ENCODE data around the gene ALDH5A1. TPM values are rescaled to one million over a fixed set of nuclear protein-coding genes. Genes with fewer than 3 reads are reported as not detected.

The ALDH5A1 gene
- total RNA-seq, 1 donor from 2014 or later: 0.53 TPM

DNA sequence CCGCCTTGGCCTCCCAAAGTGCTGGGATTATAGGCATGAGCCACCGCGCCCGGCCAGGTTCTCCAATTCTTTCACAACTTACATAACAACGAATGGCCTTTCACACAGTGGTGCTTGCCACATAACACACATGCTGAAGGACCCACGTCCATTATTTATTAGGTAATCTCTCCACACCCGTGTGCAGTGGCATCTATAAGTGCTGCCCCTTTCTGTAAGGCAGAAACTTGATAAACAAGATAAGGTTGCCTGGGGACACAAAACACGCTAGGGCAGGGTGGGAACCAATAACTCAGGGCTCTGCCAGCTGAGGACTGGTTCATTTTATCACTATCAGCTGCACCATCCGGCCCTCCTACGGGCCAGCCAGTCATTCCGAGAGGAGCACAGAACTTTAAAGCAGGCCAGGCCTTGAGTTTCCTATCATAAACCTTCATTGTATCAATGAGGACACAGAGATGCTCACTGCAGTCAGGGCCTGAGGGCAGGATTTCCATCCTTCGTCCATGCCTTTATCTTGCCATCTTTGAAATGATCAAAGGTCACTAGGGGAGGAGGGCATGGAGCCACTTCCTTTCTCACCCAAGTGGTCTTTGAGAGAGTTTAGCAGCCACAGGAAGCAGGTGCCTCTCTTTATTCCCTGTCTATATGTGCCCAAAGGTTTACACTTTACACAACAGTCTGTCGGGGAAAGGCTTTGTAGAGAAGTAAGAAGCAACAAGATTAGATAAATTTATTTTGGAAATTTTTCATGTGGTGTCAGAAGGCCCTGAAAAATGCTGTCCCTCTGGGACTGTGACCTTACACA lies 43.0 kb upstream of the ALDH5A1 start:
- peak; percentile 12 for DNase-seq (ENCODE audit: low read depth)
- no peak overlapping the region for H3K4me3 ChIP-seq (ENCODE audit: low read depth, low read length)
- TF ChIP-seq, protein P1, sequence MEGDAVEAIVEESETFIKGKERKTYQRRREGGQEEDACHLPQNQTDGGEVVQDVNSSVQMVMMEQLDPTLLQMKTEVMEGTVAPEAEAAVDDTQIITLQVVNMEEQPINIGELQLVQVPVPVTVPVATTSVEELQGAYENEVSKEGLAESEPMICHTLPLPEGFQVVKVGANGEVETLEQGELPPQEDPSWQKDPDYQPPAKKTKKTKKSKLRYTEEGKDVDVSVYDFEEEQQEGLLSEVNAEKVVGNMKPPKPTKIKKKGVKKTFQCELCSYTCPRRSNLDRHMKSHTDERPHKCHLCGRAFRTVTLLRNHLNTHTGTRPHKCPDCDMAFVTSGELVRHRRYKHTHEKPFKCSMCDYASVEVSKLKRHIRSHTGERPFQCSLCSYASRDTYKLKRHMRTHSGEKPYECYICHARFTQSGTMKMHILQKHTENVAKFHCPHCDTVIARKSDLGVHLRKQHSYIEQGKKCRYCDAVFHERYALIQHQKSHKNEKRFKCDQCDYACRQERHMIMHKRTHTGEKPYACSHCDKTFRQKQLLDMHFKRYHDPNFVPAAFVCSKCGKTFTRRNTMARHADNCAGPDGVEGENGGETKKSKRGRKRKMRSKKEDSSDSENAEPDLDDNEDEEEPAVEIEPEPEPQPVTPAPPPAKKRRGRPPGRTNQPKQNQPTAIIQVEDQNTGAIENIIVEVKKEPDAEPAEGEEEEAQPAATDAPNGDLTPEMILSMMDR (IDR thresholded peaks at IDR 0.05; ENCODE audit: insufficient read depth, low read length, severe bottlenecking): no peak
- no peaks in the 10 kb centered on the region for H3K36me3 ChIP-seq (ENCODE audit: control insufficient read depth, insufficient read depth, low read length)
- FAIRE-seq: no peak
- H3K27me3 ChIP-seq (ENCODE audit: control insufficient read depth, insufficient read depth, low read length): no peaks in the 10 kb centered on the region

DNA sequence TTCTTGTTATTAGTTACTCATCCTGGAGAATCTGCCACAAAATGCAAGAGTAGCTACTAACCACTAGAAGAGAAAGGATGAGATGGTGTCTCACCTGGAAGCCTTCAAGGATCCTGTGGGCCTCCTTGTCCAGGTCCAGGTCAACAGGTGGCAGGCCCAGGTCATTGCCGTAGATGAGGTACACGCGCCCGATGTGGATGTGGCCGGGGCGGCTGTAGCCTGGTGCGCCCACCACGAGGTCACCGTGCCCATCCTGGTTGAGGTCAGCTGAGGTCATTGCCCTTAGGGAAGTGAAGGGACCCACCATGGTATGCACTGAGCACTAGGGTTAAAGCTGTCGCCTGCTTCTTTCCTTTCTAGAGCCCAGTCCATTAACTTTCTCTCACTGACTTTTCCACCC lies 40.8 kb upstream of the ALDH5A1 start:
- TF ChIP-seq, protein P1 (IDR thresholded peaks at IDR 0.05; ENCODE audit: insufficient read depth, low read length, severe bottlenecking): no peak
- DNase-seq (ENCODE audit: low read depth): no peak
- no peaks in the 10 kb centered on the region for H3K27me3 ChIP-seq (ENCODE audit: control insufficient read depth, insufficient read depth, low read length)
- H3K36me3 ChIP-seq (ENCODE audit: control insufficient read depth, insufficient read depth, low read length): no peaks in the 10 kb centered on the region
- FAIRE-seq: no peak
- no peak overlapping the region for H3K4me3 ChIP-seq (ENCODE audit: low read depth, low read length)

DNA sequence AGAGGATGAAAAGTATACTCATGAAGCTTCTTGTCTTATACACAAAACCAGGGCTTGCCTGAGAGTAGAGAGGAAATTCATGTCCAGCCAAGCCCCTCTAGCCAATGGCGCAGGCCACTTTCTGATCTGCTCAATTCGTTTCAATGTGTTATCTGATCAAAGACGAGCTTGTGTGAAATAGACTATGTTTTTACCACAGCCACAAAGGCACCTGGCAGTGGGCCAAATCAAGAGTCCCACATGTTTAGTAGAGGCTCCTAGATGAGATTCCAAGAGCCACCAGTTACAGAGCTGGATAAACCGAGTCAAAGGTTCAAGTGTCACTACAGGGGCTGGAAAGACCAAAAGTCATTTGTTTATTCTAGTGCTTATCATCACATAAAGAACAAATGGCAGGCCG lies 40.3 kb upstream of the ALDH5A1 start:
- DNase-seq (ENCODE audit: low read depth) (no peak), FAIRE-seq (no peak)
- no peaks in the 10 kb centered on the region for H3K36me3 ChIP-seq (ENCODE audit: control insufficient read depth, insufficient read depth, low read length)
- no peak overlapping the region for H3K4me3 ChIP-seq (ENCODE audit: low read depth, low read length)
- TF ChIP-seq, protein P1 (IDR thresholded peaks at IDR 0.05; ENCODE audit: insufficient read depth, low read length, severe bottlenecking): no peak
- no peaks in the 10 kb centered on the region for H3K27me3 ChIP-seq (ENCODE audit: control insufficient read depth, insufficient read depth, low read length)

DNA sequence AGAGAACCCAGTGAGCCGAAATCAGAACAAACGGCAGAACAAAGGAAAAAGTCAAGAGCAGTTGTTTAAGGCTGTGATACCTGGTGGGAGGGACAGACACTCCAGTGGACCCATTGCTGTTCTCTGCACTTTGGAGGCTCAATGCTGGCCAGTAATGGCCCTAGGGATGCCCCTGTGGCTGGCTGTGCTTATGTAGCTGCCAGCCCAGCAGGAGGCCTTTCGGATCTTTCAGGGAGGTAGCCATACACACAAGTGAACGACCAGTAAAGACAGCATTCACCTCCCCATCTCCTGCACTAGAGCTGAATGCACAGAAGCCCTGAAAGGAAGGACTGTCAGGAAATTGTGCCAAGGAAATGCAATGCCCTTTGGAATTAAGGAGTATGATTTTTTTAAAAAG lies 39.7 kb upstream of the ALDH5A1 start:
- H3K27me3 ChIP-seq (ENCODE audit: control insufficient read depth, insufficient read depth, low read length): no peaks in the 10 kb centered on the region
- FAIRE-seq: no peak
- H3K4me3 ChIP-seq (ENCODE audit: low read depth, low read length): no peak overlapping the region
- DNase-seq (ENCODE audit: low read depth): no peak
- TF ChIP-seq, protein P1 (IDR thresholded peaks at IDR 0.05; ENCODE audit: insufficient read depth, low read length, severe bottlenecking): no peak
- no peaks in the 10 kb centered on the region for H3K36me3 ChIP-seq (ENCODE audit: control insufficient read depth, insufficient read depth, low read length)

DNA sequence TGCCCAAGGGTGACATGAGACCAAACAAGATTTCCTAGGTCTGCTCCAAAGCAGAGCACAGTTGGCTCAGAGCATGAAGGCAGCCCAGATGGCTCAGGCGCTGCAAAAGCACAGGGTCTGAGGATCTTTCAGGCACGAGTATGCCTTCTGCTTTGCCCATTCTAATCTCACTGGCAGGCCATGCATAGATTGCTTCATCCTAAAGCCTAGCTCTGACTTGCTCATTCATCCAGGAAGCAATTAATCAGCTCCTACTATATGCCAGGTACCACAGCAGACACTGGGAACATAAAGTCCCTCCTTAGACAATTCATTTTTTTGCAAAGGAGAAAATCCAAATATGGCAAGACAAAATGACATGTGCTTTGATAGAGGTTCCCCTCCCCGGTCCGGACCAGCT lies 36.6 kb upstream of the ALDH5A1 start:
- FAIRE-seq (no peak), DNase-seq (ENCODE audit: low read depth) (peak; percentile 57)
- Histone ChIP-seq H3K4me3 (ENCODE audit: low read depth, low read length) (no peak overlapping the region), H3K27me3 (ENCODE audit: control insufficient read depth, insufficient read depth, low read length) (peaks cover 3% of the 10 kb centered on the region), H3K36me3 (ENCODE audit: control insufficient read depth, insufficient read depth, low read length) (no peaks in the 10 kb centered on the region)
- TF ChIP-seq, protein P1 (IDR thresholded peaks at IDR 0.05; ENCODE audit: insufficient read depth, low read length, severe bottlenecking): no peak

DNA sequence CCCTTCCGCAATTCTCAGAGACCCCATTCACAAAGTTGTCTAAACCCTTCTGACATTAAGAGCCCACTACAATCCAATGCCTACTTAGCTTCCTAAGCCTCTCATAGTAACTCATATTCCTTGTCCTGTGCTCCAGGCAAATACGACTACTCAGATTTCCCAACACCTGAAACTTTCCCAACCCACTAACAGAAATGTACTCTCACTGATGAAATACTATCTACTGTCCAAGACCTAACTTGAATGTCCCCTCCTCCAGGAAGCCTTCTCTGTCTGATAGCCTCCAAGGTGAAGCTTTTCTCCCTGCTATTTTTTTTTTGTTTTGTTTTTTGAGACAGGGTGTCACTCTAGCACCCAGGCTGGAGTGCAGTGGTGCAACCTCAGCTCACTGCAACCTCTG lies 35.8 kb upstream of the ALDH5A1 start:
- FAIRE-seq (no peak), DNase-seq (ENCODE audit: low read depth) (peak; percentile 50)
- H3K27me3 ChIP-seq (ENCODE audit: control insufficient read depth, insufficient read depth, low read length): peaks cover 3% of the 10 kb centered on the region

More for the DNA sequence above, 35.8 kb upstream of the ALDH5A1 start:
- Histone ChIP-seq H3K36me3 (ENCODE audit: control insufficient read depth, insufficient read depth, low read length) (no peaks in the 10 kb centered on the region), H3K4me3 (ENCODE audit: low read depth, low read length) (no peak overlapping the region)
- TF ChIP-seq, protein P1 (IDR thresholded peaks at IDR 0.05; ENCODE audit: insufficient read depth, low read length, severe bottlenecking): no peak

All from bronchial epithelial cell (primary cell).